ENCODE measurements around the gene PRKG1.

Gene PRKG1

GRCh38 chr10:52256832-52257691 lies 1182.8 kb downstream of the PRKG1 start:
- DNase-seq = no peak

- DNase-seq = no peak
Observed at GRCh38 chr10:52257692-52258075, 1183.4 kb downstream of the PRKG1 start.

GRCh38 chr10:52258799-52259425 lies 1184.6 kb downstream of the PRKG1 start:
- DNase-seq = no peak

DNA sequence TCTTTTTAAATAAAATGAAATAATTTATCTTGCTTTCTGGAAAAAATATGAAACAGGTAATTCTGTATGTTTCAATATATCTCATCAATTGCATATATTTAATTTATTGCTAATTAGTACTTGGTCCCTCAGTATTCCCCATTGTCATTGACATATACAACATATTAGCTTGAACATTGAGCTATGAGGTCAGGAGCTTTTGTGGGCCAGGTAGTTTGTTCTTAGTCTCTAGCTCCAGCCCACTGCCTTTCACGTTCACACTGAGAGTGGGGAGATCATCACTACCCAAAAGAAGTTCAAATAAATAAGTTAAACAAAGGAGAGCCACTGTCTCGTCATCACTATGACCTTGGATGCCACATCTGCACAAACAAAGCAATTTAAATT lies 1185.1 kb downstream of the PRKG1 start:
- no peak for DNase-seq

- DNase-seq = no peak
Observed at GRCh38 chr10:52261362-52261761, 1187.1 kb downstream of the PRKG1 start.

- no peak for DNase-seq
Observed at GRCh38 chr10:52265131-52265926, 1191.0 kb downstream of the PRKG1 start.

DNA sequence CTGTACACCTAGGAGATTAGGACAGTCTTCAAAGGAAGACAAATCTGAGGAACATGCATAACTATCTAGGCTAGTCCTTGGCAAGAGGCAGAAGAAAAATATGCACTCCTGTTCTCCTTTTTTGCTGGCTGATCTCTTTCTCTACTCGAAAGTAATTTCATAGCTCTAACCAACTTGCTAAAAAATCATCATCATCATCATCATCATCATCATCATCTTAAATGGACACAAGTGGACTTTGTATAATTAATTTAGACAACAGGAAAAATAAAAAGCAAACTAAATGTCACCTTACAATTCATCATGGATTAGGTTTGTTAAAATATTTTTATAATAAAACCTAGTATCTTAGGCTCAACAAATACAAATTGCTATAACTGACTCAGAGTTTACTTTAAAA lies 1192.6 kb downstream of the PRKG1 start:
- no peak for DNase-seq

- DNase-seq = no peak
Observed at GRCh38 chr10:52268790-52269189, 1194.5 kb downstream of the PRKG1 start.

- DNase-seq = no peak
Observed at GRCh38 chr10:52269233-52269632, 1194.9 kb downstream of the PRKG1 start.

GRCh38 chr10:52276163-52276562 lies 1201.9 kb downstream of the PRKG1 start:
- no peak for DNase-seq

- no peak for DNase-seq
Observed at GRCh38 chr10:52276986-52277385, 1202.7 kb downstream of the PRKG1 start.

DNA sequence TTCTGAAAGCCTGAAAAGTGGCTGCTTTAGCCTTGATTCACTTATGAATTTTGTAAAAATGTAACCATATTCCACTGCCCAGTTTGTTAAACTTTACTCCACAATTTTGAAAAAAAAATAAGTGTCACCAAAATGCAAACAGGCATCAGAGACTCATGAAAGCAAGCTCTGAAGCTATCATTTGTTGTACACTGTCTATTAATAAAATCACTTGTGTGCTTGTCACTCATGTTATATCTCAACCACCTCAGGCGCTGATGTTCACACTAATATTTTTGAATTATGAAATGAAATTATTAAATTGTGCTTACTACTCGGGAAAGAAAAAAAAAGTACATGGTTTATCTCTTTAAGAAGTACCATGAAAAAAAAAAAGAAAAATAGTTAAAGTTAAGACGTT lies 1205.3 kb downstream of the PRKG1 start:
- DNase-seq = no peak

GRCh38 chr10:52280051-52280450 lies 1205.8 kb downstream of the PRKG1 start:
- no peak for DNase-seq

- no peak for DNase-seq
Observed at GRCh38 chr10:52283174-52283573, 1208.9 kb downstream of the PRKG1 start.

- DNase-seq = no peak
Observed at GRCh38 chr10:52284416-52285013, 1210.2 kb downstream of the PRKG1 start.

DNA sequence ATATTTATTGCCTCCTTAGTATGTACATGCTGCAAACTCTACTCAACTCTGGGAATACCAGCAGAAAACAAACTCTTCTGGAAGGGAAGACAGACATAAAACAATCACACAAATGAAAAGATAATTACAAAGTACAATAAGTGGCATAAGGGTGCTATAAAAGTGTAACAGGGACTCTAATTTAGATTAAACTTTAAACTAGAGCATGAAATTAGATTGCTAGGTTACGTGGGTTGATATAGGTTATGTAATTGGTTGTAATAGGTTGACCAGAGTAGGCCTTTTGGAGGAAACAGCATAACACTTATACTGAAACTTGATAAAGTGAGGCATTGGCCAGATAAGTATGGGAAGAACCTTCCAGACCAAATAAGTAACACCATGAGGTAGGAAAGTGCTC lies 1213.6 kb downstream of the PRKG1 start:
- no peak for DNase-seq

DNA sequence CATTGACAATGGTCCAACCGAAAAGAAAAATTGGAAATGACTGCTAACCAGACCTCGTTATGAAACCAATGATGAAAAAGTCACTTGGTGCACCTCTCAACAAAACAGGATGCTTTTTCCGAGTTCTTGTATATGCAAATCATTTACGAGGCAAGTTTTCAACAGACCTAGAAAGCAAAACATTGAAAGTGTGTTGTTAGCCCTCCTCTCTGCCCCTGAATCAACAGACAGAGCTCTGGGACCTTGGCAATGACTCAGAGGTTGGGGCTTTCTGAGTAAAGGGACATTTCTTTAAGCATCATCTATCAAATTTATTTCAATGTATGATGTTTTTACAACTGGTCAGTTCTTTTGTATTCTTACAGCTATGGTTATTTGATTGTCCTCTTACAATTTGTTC lies 1223.5 kb downstream of the PRKG1 start:
- DNase-seq = no peak

- DNase-seq = no peak
Observed at GRCh38 chr10:52300599-52301277, 1226.5 kb downstream of the PRKG1 start.

GRCh38 chr10:52308251-52309031 lies 1234.2 kb downstream of the PRKG1 start:
- peak; percentile 37 for DNase-seq

DNA sequence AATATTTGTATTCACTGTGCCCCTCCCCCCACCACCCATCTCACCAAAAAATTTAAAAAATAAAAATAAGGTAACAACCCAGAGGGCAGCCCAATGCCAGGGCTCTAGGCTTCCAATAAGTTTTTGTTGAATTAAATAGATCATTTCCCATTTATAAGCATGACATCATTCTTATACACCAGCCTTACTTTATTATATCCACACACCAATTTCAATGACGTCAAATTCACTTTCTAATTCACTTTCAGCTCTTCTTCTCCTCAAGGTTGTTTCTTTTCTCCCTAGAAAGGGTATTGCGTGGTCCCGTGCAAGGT lies 1238.6 kb downstream of the PRKG1 start:
- no peak for DNase-seq

- no peak for DNase-seq
Observed at GRCh38 chr10:52313256-52313932, 1239.1 kb downstream of the PRKG1 start.
